OCI-LY7 (cell line): Measurements from ENCODE around the gene CHST7. TPM values are rescaled to one million over a fixed set of nuclear protein-coding genes. Genes with fewer than 3 reads are reported as not detected.

Experiments
- BruUV-seq: library from RNA; stranded (reverse); fragments of 400-500 nt; replicated peaks from 2 replicates; lab custom pipeline; 2021; lab: Mats Ljungman, UMichigan
- CTCF ChIA-PET: fragments of 300-600 bp; sonication (Branson Sonifier 250); formaldehyde crosslinking; loops from one replicate; lab custom pipeline; 2022; ENCODE audit warnings: antibody characterized with exemption; ENCODE audit not compliant: unreplicated experiment; lab: Charles Lee
- POLR2A ChIA-PET: fragments of 300-600 bp; sonication (Branson Sonifier 250); formaldehyde crosslinking; loops from one replicate; lab custom pipeline; 2022; ENCODE audit warnings: antibody characterized with exemption; lab: Charles Lee
- DNase-seq: peaks from one replicate; pipeline ENCODE4 v3.0.0-alpha.2; 2015; ENCODE audit warnings: low spot score
- H2AFZ ChIP-seq: fragments of 200-600 bp; sonication (generic), shearing (Covaris generic); 2 replicates; pipeline ENCODE4 v1.6.1; 2014; ENCODE audit warnings: mild to moderate bottlenecking, antibody characterized with exemption, low read length, moderate library complexity
- H3K27ac ChIP-seq: fragments of 200-600 bp; sonication (generic); 2 replicates; pipeline ENCODE4 v1.5.1; 2014; ENCODE audit warnings: mixed run types, low read depth, mild to moderate bottlenecking, moderate library complexity, low read length, inconsistent platforms; ENCODE audit not compliant: poor library complexity, severe bottlenecking
- H3K36me3 ChIP-seq: fragments of 200-600 bp; sonication (generic); 2 replicates; pipeline ENCODE4 v1.6.1; 2014; ENCODE audit warnings: mild to moderate bottlenecking, antibody characterized with exemption, low read length, moderate library complexity, mixed read lengths; ENCODE audit not compliant: insufficient read depth
- H3K4me1 ChIP-seq: fragments of 200-600 bp; sonication (generic); 2 replicates; pipeline ENCODE4 v1.5.1; 2014; ENCODE audit warnings: mild to moderate bottlenecking, low read length; ENCODE audit not compliant: insufficient read depth, poor library complexity, severe bottlenecking
- H3K4me2 ChIP-seq: fragments of 200-600 bp; sonication (generic); 2 replicates; pipeline ENCODE4 v1.6.1; 2014; ENCODE audit warnings: mild to moderate bottlenecking, low read length
- H3K4me3 ChIP-seq: fragments of 200-600 bp; sonication (generic); 2 replicates; pipeline ENCODE4 v1.5.1; 2014; ENCODE audit warnings: mild to moderate bottlenecking, low read depth, low read length; ENCODE audit not compliant: poor library complexity, severe bottlenecking
- H3K79me2 ChIP-seq: fragments of 200-600 bp; sonication (generic); 2 replicates; pipeline ENCODE4 v1.6.1; 2016; ENCODE audit warnings: low read depth, mild to moderate bottlenecking, low read length, moderate library complexity, mixed read lengths; ENCODE audit not compliant: insufficient read depth
- H3K9me2 ChIP-seq: fragments of 200-600 bp; sonication (generic); 2 replicates; pipeline ENCODE4 v1.6.1; 2016; ENCODE audit warnings: mild to moderate bottlenecking, low read length, mixed read lengths; ENCODE audit not compliant: insufficient read depth
- H3K9me3 ChIP-seq: fragments of 200-600 bp; sonication (generic); 2 replicates; pipeline ENCODE4 v1.6.1; 2014; ENCODE audit warnings: mild to moderate bottlenecking, mixed run types, low read length, mixed read lengths
- H4K20me1 ChIP-seq: fragments of 200-600 bp; sonication (generic); 2 replicates; pipeline ENCODE4 v1.6.1; 2014; ENCODE audit warnings: mild to moderate bottlenecking, antibody characterized with exemption, low read length, moderate library complexity, mixed read lengths; ENCODE audit not compliant: insufficient read depth
- EZH2phosphoT487 ChIP-seq: fragments of 200-600 bp; sonication (generic); IDR thresholded peaks from 2 replicates; pipeline ENCODE4 v1.6.1; 2018; ENCODE audit warnings: low read depth, borderline replicate concordance, mild to moderate bottlenecking, mixed run types, antibody characterized with exemption, low read length, moderate library complexity, mixed read lengths
- intact Hi-C: fragments of 100-400 bp; cut with micrococcal nuclease; formaldehyde crosslinking; loops from one replicate; pipeline ENCODE4 v1.10.0; 2022; ENCODE audit not compliant: unreplicated experiment
- total RNA-seq, 2 experiments: library from RNA; depleted of rRNA in 1 of 2; stranded (reverse); fragments of >200 nt in 1 of 2; shearing (Covaris generic) in 1 of 2; gene quantifications; 2 replicates each; pipeline ENCODE4 v1.2.3, GENCODE V29; 2014 to 2022
- TF ChIP-seq, protein P1 (sequence below): fragments of 200-600 bp; sonication (generic); conservative IDR thresholded peaks from 2 replicates; pipeline ENCODE4 v1.5.1; 2014; ENCODE audit warnings: mild to moderate bottlenecking, antibody characterized with exemption, low read length, moderate library complexity, mixed read lengths

CHST7 gene
- total RNA-seq, 2 experiments from 2014 or later: 2.0 to 5.3 TPM

DNA sequence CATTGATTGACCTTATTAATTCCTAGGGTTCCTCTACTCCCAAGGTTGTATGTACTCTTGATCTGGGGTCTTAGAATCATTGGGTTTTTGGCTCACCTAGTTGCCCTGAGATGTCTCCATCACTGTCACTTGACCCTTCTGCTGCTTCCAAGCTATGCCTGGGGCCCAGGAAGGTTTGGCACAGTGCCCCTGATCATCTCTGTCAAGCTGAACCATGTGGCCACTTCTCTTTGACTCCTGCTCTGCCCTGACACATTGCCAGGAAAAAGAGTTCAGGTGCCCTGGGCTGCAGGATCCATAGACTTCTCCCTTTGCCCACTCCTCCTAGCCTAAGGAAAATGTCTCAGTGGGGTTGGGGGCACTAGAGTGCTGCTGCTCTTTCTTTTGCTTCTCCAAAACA is 3.9 kb upstream of the CHST7 start:
- BruUV-seq: no TSS peak
- no peaks in the 10 kb centered on the region for H3K79me2 ChIP-seq
- H3K4me3 ChIP-seq: no peak overlapping the region
- H3K9me2 ChIP-seq: no peaks in the 10 kb centered on the region
- H4K20me1 ChIP-seq: no peaks in the 10 kb centered on the region
- no peaks in the 10 kb centered on the region for H3K9me3 ChIP-seq
- ChIA-PET POLR2A (no interaction called here), CTCF (no interaction called here)
- no peak overlapping the region for H3K27ac ChIP-seq
- TF ChIP-seq, protein P1, sequence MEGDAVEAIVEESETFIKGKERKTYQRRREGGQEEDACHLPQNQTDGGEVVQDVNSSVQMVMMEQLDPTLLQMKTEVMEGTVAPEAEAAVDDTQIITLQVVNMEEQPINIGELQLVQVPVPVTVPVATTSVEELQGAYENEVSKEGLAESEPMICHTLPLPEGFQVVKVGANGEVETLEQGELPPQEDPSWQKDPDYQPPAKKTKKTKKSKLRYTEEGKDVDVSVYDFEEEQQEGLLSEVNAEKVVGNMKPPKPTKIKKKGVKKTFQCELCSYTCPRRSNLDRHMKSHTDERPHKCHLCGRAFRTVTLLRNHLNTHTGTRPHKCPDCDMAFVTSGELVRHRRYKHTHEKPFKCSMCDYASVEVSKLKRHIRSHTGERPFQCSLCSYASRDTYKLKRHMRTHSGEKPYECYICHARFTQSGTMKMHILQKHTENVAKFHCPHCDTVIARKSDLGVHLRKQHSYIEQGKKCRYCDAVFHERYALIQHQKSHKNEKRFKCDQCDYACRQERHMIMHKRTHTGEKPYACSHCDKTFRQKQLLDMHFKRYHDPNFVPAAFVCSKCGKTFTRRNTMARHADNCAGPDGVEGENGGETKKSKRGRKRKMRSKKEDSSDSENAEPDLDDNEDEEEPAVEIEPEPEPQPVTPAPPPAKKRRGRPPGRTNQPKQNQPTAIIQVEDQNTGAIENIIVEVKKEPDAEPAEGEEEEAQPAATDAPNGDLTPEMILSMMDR: no peak
- TF ChIP-seq EZH2phosphoT487: no peak
- no peak overlapping the region for H3K4me2 ChIP-seq
- intact Hi-C loops: loop anchor here (5.0 kb wide), 1 partner anchor 188 kb away; the partner anchor contains the start of gene SLC9A7
- no peaks in the 10 kb centered on the region for H3K36me3 ChIP-seq
- peaks cover 15% of the 10 kb centered on the region for H3K4me1 ChIP-seq
- no peak for DNase-seq
- H2AFZ ChIP-seq: no peak overlapping the region

DNA sequence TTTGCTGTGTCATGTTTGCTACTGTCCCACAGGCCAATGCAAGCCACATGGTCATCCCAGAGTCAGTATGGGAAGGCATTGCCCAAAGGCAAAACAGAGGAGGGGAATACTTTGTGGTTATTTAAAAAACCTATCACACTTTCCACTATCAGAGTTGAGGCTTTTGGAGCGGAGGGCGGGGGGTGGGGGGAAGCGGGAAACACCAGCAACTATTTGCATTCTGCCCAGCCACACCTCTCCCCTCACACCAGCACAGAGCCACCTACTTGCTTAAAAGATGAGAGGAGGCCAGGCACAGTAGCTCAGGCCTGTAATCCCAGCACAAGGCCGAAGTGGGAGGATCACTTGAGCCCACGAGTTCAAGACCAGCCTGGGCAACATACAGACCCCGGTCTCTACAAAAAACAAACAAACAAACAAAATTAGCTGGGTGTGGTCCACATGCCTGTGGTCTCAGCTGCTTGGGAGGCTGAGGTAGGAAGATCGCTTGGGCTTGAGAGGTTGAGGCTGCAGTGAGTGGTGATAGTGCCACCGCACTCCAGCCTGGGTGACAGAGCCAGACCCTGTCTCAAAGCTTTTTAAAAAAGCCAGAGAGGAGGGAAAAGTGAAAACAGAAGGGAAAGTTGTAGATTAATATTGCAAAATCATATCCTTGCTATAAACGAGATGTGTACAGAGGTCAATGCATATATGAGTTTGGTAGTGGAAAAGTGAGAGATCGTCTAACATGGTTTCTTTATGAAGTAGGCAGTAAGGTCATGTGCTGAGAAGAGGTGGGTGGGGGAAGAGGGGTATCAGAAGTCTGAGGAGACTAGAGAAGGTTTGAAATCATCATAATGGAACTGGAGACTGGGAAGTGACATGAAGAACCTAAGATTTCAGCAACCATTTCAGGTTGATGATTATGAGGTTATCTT is 1.9 kb upstream of the CHST7 start:
- H3K4me2 ChIP-seq: peak overlapping the region; percentile 76
- H2AFZ ChIP-seq: 0 out of 2 replicates have a peak overlapping the region, but pooled peaks have one; percentile 59
- DNase-seq: no peak
- ChIA-PET CTCF (no interaction called here), POLR2A (interaction anchor here (0.7 kb wide), 1 partner anchor 92 kb away, joined by 3 read pairs; no protein-coding TSS in a partner anchor)
- H3K36me3 ChIP-seq: no peaks in the 10 kb centered on the region
- H3K9me3 ChIP-seq: no peaks in the 10 kb centered on the region
- peaks cover 8% of the 10 kb centered on the region; the same call in 1 of the 2 replicates for H3K79me2 ChIP-seq
- peaks cover 30% of the 10 kb centered on the region for H3K4me1 ChIP-seq
- H3K4me3 ChIP-seq: no peak overlapping the region
- H4K20me1 ChIP-seq: no peaks in the 10 kb centered on the region
- H3K27ac ChIP-seq: no peak overlapping the region
- TF ChIP-seq, protein P1: no peak
- TF ChIP-seq EZH2phosphoT487: no peak
- no peaks in the 10 kb centered on the region for H3K9me2 ChIP-seq
- intact Hi-C loops: loop anchor here (5.0 kb wide), 1 partner anchor 186 kb away; the partner anchor contains the start of gene SLC9A7
- BruUV-seq: no TSS peak
